B cell (primary cell): ENCODE measurements around the gene CLDN2. TPM values are rescaled to one million over a fixed set of nuclear protein-coding genes. Genes with fewer than 3 reads are reported as not detected.

Source experiments
- ATAC-seq: fragments of 200-7000 bp; cut with Tn5 transposase; one replicate; pipeline ENCODE4 v1.10.0; 2021; ENCODE audit warnings: low read depth, mild to moderate bottlenecking, moderate number of reproducible peaks, moderate library complexity
- CTCF ChIA-PET: fragments of 350-600 bp; sonication (Branson Sonifier 250); formaldehyde crosslinking; loops from one replicate; lab custom pipeline; 2021; ENCODE audit warnings: antibody characterized with exemption, inconsistent platforms; lab: Charles Lee
- POLR2A ChIA-PET: fragments of 350-600 bp; sonication (Branson Sonifier 250); formaldehyde crosslinking; loops from one replicate; lab custom pipeline; 2021; ENCODE audit warnings: antibody characterized with exemption; lab: Charles Lee
- DNase-seq: peaks from one replicate; pipeline ENCODE4 v3.0.0; 2013
- H2AFZ ChIP-seq: 2 replicates; pipeline ENCODE4 v1.6.1; 2012; ENCODE audit warnings: mild to moderate bottlenecking, low read depth, low read length; ENCODE audit not compliant: insufficient read depth, poor library complexity, severe bottlenecking
- H3K27ac ChIP-seq, 2 donors: 1 replicate in 1 of 2; 2 replicates in 1 of 2; pipeline ENCODE4 v1.5.1; 2012 to 2013; ENCODE audit warnings: low read length in 2 of 2, mild to moderate bottlenecking in 2 of 2, moderate library complexity in 1 of 2
- H3K27me3 ChIP-seq, 4 experiments: fragments of 200-600 bp in 1 of 4; sonication (generic) in 1 of 4; replicated peaks in 1 of 4; 1 replicate in 2 of 4; 2 replicates in 2 of 4; pipeline versions ENCODE4 v1.6.1 to v1.7.0; 2013 to 2016; ENCODE audit warnings: low read length in 3 of 4, mild to moderate bottlenecking in 2 of 4, mixed read lengths in 1 of 4, moderate library complexity in 1 of 4; ENCODE audit not compliant: insufficient read depth in 4 of 4, control insufficient read depth in 3 of 4; ENCODE audit errors: control extremely low read depth in 1 of 4
- H3K36me3 ChIP-seq, 2 experiments: replicated peaks in 1 of 2; 1 replicate in 1 of 2; 2 replicates in 1 of 2; pipeline versions ENCODE4 v1.6.1 to v1.7.1; 2013; ENCODE audit warnings: low read length in 1 of 2; ENCODE audit not compliant: insufficient read depth in 2 of 2, control insufficient read depth in 1 of 2; ENCODE audit errors: control extremely low read depth in 1 of 2, extremely low read depth in 1 of 2
- H3K4me1 ChIP-seq, 2 donors: fragments of 200-600 bp in 1 of 2; sonication (generic) in 1 of 2; 1 replicate in 1 of 2; 2 replicates in 1 of 2; pipeline versions ENCODE4 v1.5.1 to v1.6.1; 2013 to 2017; ENCODE audit warnings: low read length in 2 of 2; ENCODE audit not compliant: control insufficient read depth in 2 of 2, insufficient read depth in 2 of 2
- H3K4me2 ChIP-seq: replicated peaks from 2 replicates; pipeline ENCODE3; 2012; ENCODE audit warnings: mild to moderate bottlenecking, low read depth, low read length; ENCODE audit not compliant: poor library complexity, severe bottlenecking
- H3K4me3 ChIP-seq, 5 experiments: fragments of 200-600 bp in 1 of 5; sonication (generic) in 1 of 5; 1 replicate in 3 of 5; 2 replicates in 2 of 5; pipeline versions ENCODE4 v1.5.1 to v1.7.0; 2011 to 2016; ENCODE audit warnings: low read length in 4 of 5, mild to moderate bottlenecking in 4 of 5, low read depth in 2 of 5, control low read depth in 1 of 5, moderate library complexity in 1 of 5; ENCODE audit not compliant: insufficient read depth in 1 of 5; ENCODE audit errors: control extremely low read depth in 1 of 5, extremely low read depth in 1 of 5
- H3K79me2 ChIP-seq: fragments of 200-600 bp; sonication (generic); one replicate; pipeline ENCODE4 v1.6.0; 2016; ENCODE audit warnings: low read length; ENCODE audit not compliant: control insufficient read depth, insufficient read depth
- H3K9ac ChIP-seq: fragments of 200-600 bp; sonication (generic); 2 replicates; pipeline ENCODE4 v1.6.1; 2017; ENCODE audit warnings: mild to moderate bottlenecking, low read length, moderate library complexity
- H3K9me3 ChIP-seq, 3 donors: one replicate each; pipeline versions ENCODE4 v1.6.1 to v1.7.1; 2013; ENCODE audit warnings: low read length in 2 of 3; ENCODE audit not compliant: control insufficient read depth in 2 of 3, insufficient read depth in 1 of 3; ENCODE audit errors: control extremely low read depth in 1 of 3
- H4K20me1 ChIP-seq: 2 replicates; pipeline ENCODE4 v1.6.0; 2012; ENCODE audit warnings: mild to moderate bottlenecking, low read length; ENCODE audit not compliant: insufficient read depth, control insufficient read depth, poor library complexity, severe bottlenecking
- H3K27ac Mint-ChIP-seq: one replicate; pipeline ENCODE4 v1.8.0; 2021; ENCODE audit warnings: mixed read lengths
- H3K27me3 Mint-ChIP-seq: one replicate; pipeline ENCODE4 v1.8.0; 2021; ENCODE audit warnings: mixed read lengths
- H3K4me1 Mint-ChIP-seq: one replicate; pipeline ENCODE4 v1.8.0; 2021; ENCODE audit warnings: mixed read lengths
- H3K4me3 Mint-ChIP-seq: one replicate; pipeline ENCODE4 v1.8.0; 2021; ENCODE audit warnings: mixed read lengths
- H3K9me3 Mint-ChIP-seq: one replicate; pipeline ENCODE4 v1.8.0; 2022; ENCODE audit warnings: mixed read lengths; ENCODE audit not compliant: insufficient read depth
- EZH2 ChIP-seq: IDR thresholded peaks from 2 replicates; pipeline ENCODE4 v1.6.1; 2012; ENCODE audit warnings: borderline replicate concordance, low read depth, mild to moderate bottlenecking, moderate library complexity, low read length; ENCODE audit not compliant: insufficient read depth, poor library complexity, severe bottlenecking
- WGBS: methylation state at CpG from one replicate; pipeline ENCODE4 v1.1.5; 2013; ENCODE audit warnings: missing lambda C conversion rate; ENCODE audit not compliant: insufficient coverage; 5-methylcytosine and 5-hydroxymethylcytosine counted together
- intact Hi-C: fragments of 100-400 bp; cut with micrococcal nuclease; formaldehyde crosslinking; loops from one replicate; pipeline ENCODE4 v1.10.0; 2022
- polyA plus RNA-seq: library from polyadenylated mRNA; depleted of rRNA; stranded (reverse); fragments of >200 nt; gene quantifications from 2 replicates; pipeline ENCODE4 v1.2.3, GENCODE V29; 2012
- total RNA-seq, 2 donors: library from RNA; stranded (reverse); fragments of 120-200 nt in 1 of 2; gene quantifications; 1 replicate in 1 of 2; 2 replicates in 1 of 2; pipeline versions ENCODE4 v1.2.3 to v1.2.4, GENCODE V29; 2013 to 2022
- TF ChIP-seq, protein P1 (sequence below): fragments of 200-600 bp; IDR thresholded peaks from one replicate; pipeline ENCODE4 v1.8.0; 2022; ENCODE audit warnings: antibody characterized with exemption, mild to moderate bottlenecking

Gene CLDN2
- total and polyA plus RNA-seq, 2 donors (not counting 1 experiment from before 2014, with no cell fraction given): not detected

DNA sequence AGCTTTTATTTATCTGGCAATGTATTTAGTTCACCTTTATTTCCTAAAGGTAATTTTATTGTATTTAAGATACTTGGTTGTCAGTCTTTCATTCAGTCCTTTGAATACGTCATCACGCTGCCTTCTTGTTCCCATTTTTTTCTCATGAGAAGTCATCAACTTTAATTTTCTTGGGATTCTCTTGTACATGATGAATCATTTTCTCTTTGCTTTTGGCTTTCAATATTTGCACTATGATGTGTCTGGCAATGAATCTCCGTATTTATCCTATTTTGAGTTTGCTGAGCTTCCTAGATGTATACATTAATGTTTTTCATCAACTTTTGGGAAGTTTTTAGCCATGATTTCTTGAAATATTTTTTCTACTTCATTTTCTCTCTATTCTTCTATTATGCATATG is 28.4 kb downstream of the CLDN2 start:
- Mint-ChIP-seq H3K4me1 (no peaks in the 10 kb centered on the region), H3K9me3 (no peaks in the 10 kb centered on the region), H3K27me3 (no peaks in the 10 kb centered on the region), H3K4me3 (no peak overlapping the region), H3K27ac (no peak overlapping the region)
- H3K4me2 ChIP-seq: no peak overlapping the region
- ATAC-seq (no peak), DNase-seq (no peak)
- no peaks in the 10 kb centered on the region for H3K9me3 ChIP-seq
- WGBS: no CpG with 5 or more reads among the region's 3 CpGs
- H2AFZ ChIP-seq: no peak overlapping the region
- H4K20me1 ChIP-seq: no peaks in the 10 kb centered on the region
- H3K27me3 ChIP-seq: no peaks in the 10 kb centered on the region
- ChIA-PET CTCF (no interaction called here), POLR2A (no interaction called here)
- no peak overlapping the region for H3K27ac ChIP-seq
- TF ChIP-seq, protein P1, sequence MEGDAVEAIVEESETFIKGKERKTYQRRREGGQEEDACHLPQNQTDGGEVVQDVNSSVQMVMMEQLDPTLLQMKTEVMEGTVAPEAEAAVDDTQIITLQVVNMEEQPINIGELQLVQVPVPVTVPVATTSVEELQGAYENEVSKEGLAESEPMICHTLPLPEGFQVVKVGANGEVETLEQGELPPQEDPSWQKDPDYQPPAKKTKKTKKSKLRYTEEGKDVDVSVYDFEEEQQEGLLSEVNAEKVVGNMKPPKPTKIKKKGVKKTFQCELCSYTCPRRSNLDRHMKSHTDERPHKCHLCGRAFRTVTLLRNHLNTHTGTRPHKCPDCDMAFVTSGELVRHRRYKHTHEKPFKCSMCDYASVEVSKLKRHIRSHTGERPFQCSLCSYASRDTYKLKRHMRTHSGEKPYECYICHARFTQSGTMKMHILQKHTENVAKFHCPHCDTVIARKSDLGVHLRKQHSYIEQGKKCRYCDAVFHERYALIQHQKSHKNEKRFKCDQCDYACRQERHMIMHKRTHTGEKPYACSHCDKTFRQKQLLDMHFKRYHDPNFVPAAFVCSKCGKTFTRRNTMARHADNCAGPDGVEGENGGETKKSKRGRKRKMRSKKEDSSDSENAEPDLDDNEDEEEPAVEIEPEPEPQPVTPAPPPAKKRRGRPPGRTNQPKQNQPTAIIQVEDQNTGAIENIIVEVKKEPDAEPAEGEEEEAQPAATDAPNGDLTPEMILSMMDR: no peak
- no peak for TF ChIP-seq EZH2
- no peak overlapping the region for H3K9ac ChIP-seq
- H3K4me3 ChIP-seq: no peak overlapping the region
- no peaks in the 10 kb centered on the region for H3K79me2 ChIP-seq
- intact Hi-C loops: no loop called here
- H3K36me3 ChIP-seq: no peaks in the 10 kb centered on the region
- no peaks in the 10 kb centered on the region for H3K4me1 ChIP-seq

DNA sequence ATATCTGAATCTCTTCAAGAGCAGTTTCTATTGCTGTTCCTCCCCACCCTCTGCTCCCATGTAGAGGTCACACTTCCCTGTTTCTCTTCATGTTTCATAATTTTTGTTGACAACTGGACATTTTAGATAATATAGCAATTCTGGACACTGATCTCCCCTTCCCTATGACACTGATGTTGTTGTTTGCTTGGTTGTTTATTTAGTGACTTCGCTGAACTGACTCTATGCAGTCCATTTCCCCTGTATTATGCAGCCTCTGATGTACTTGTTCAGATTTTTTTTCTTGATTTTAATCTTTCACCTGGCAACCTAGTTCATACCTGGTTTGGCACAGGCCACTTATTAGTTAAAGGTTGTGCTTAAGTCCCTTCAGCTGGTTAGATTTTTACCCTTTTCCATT is 29.2 kb downstream of the CLDN2 start:
- no peak overlapping the region for H2AFZ ChIP-seq
- ATAC-seq: no peak

More for the DNA sequence above, 29.2 kb downstream of the CLDN2 start:
- intact Hi-C loops: no loop called here
- WGBS: no CpG with 5 or more reads among the region's 1 CpG
- H3K4me3 ChIP-seq: no peak overlapping the region
- ChIA-PET CTCF (no interaction called here), POLR2A (no interaction called here)
- H3K9me3 ChIP-seq: no peaks in the 10 kb centered on the region
- TF ChIP-seq, protein P1: no peak
- no peak for TF ChIP-seq EZH2
- no peak for DNase-seq
- no peak overlapping the region for H3K4me2 ChIP-seq
- no peak overlapping the region for H3K27ac ChIP-seq
- H3K79me2 ChIP-seq: no peaks in the 10 kb centered on the region
- H3K4me3 Mint-ChIP-seq: no peak overlapping the region
- no peaks in the 10 kb centered on the region for H3K27me3 Mint-ChIP-seq
- no peaks in the 10 kb centered on the region for H3K36me3 ChIP-seq
- no peaks in the 10 kb centered on the region for H3K4me1 ChIP-seq
- H3K9me3 Mint-ChIP-seq: no peaks in the 10 kb centered on the region
- no peak overlapping the region for H3K9ac ChIP-seq
- H3K27me3 ChIP-seq: no peaks in the 10 kb centered on the region
- H4K20me1 ChIP-seq: no peaks in the 10 kb centered on the region
- peaks cover 2% of the 10 kb centered on the region for H3K4me1 Mint-ChIP-seq
- H3K27ac Mint-ChIP-seq: no peak overlapping the region
